HG02970 (cell line): ENCODE data around the gene LYPD5.
A peak's percentile ranks its signal among the peaks of the same experiment; 100 is the strongest.
"Not testable (repeated sequence)": the region's sequence is repeated elsewhere in the genome, so short reads cannot be mapped to it uniquely, and the experiment has no call there.

Experiments used
- ATAC-seq: cut with Tn5 transposase; IDR thresholded peaks from one replicate; pipeline ENCODE4 v1.9.1; 2021; ENCODE audit warnings: mild to moderate bottlenecking, moderate library complexity, moderate number of reproducible peaks; ENCODE audit not compliant: unreplicated experiment, low FRiP score

Gene LYPD5

DNA sequence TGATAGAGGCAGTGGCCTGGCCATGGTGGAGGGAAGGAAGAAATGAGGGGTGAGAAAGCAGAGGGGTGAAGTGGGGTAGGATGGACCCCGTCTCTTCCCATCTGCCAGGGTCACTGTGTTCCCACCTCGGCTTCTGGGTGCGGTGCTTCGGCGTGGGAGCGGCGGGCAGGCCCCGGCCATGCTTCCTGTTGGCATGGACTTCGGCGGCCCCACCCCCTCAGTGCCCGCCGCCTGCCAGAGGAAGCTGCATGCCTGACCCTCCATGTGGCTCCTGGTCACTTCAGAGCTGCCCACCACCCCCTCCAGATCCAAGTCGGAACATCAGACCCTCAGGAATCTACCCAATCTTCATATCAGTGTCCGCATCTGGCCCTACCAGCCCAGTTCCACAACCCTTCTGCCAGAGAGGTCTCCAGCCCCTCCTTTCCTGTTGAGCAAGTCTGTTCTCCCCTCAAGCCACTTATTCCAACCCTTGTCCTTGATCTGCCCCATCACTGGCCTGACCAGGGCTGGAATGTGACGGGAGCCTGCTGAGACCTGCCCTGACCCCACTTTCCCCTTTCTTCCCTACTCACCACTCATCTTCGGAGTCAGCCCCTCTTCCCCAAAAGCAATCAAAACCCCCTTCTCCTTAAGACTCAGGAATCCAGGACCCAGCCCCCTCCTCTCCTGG lies 23.0 kb downstream of the LYPD5 start:
- no peak for ATAC-seq

DNA sequence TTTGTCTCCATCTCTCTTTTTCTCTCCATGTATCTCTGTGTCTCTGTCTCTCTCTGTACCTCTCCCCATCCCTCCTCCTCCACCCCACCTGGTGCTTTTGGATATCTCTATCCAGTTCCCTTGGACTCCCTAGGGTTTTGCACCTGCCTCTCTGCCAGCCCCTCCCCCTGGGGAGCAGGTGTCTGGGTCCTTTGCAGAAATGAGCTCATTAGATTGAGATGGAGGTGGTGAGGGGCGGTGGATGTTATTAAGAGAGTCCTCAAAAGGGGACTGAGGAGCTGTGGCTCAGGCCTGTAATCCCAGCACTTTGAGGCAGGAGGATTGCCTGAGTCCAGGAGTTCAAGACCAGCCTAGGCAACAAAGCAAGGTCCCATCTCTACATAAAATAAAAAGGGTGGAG lies 23.6 kb downstream of the LYPD5 start:
- no peak for ATAC-seq

DNA sequence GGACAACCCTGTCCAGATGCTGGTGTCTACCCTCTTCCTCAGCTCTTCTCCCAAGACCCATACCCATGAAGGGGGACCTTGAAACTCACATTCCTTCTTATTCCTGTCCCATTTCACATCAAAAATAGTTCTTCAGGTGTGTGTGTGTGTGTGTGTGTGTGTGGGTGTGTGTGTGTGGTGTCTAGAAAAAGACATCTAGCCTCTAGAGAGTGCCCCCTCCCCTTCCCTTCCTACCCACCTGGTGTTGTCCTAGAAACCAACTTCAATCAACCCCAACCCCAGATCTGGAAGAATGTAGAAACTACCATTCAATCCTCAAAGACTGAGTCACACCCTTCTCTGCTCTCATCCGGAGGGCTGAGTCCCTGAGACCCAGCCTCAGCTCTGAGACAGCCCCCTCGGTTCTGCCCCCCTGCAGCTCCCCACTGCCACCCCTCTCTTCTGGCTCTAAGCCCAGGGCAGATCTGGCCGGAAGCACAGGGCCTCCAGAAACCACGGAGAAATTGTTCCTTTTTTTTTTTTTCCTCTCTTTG lies 25.0 kb downstream of the LYPD5 start:
- ATAC-seq, result no peak

DNA sequence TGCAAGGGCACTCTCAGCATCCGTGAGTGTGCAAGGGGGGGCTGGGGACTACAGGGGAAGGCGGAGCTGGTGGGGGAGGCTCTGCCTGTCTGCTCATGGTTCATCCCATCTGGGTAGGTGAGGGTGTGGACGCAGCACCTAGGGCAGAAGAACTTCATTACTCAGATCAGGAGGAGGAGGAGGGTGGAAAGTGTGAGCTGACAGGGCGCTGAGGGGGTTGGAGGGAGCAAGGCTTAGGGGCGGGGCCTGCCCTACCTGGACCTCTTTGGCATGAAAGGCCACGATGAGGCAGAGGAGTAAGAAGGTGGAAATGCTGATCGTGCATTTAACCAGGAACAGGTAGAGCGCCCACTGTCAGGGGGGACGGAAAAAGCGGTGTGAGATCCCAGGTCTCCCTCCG lies 26.0 kb downstream of the LYPD5 start:
- no peak for ATAC-seq

DNA sequence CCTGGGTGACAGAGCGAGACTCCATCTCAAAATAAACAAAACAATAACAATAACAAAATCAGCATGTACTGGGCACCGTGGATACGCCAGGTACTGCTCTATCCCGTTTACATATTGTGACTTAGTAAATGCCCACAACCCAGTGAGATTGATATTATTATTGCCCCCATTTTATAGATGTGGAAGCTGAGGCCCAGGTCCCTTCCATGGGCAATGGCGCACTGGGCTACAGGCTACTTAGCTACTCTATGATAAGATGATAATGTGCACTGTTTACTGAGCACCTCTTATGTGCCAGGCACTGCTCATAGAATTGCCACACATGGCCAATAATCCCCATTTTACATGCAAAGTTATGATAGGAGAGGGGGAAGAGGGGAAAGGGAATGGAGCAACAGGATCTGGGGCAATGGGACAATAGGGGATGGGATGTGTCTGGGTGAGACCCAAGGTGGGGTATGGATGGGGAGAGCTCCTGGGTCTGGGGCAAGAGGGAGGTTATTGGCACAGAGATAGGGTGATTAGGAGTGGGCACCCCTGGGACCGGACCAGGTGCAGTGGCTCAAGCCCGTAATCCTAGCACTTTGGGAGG lies 26.9 kb downstream of the LYPD5 start:
- no peak for ATAC-seq

DNA sequence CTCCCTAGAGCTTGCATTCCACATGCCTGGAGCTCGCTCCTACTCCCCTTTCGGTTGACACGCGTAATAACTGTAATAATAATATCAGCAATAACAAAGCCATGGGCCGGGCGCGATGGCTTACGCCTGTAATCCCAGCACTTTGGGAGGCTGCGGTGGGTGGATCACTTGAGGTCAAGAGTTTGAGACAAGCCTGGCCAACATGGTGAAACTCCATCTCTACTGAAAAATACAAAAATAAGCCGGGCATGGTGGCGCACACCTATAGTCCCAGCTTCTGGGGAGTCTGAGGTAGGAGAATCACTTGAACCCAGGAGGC lies 27.3 kb downstream of the LYPD5 start:
- not testable (repeated sequence) for ATAC-seq

DNA sequence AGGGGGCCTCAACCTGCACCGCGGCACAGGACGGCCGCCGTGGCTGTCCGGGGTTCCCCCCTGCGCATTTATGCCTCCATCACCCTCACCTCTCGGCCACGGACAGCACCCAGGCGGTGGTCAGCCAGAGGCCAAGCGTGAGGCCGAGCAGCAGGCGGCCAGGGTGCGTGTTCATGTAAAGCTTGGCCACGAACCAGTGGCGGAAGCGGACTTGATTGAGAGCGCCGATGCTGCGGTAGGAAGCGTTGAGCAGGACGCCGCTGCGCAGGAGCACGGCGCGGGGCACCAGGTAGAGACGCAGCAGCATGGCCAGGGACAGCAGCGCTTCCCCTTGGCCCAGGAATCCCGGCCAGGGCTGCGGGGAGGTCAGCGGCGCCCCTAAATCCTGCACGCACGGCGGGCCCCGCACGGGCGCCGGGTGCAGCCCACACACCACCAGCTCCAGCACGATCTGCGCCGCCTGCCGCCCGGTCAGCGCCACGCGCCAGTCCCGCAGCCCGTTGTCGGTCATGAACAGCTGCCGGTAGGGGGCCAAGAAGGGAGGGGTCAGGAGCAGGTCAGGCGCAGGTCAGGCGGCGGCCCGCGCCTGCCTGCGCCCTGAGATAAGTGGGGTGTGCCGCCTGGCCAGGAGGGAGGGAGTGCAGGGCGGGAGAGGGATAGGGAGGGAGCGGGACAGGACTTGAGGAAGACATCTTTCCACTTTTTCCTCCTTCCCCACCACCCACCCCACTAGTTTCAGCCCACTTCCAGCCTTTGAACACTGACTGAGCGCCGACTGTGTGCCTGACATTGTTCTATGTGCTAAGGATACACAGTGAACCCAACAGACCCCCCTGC lies 27.9 kb downstream of the LYPD5 start:
- ATAC-seq, result no peak

DNA sequence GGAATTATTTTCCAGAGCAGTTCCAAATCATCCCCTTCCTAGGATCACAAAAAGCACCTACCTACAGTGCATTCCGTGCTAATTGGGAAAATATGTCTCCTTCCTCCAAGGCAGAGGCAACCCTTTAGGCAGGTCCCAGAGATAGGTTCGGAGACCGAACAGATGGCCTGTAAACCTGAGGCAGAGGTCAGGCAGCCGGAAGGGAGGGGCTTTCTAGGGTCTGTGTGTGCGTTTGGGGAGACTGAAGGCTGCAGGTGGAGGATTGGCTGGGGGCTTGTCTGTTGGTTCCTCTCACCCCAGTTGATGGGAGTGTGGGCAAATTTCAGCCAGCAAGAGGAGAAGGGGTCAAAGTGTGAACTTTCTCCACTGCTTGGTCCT lies 28.5 kb downstream of the LYPD5 start:
- no peak for ATAC-seq

DNA sequence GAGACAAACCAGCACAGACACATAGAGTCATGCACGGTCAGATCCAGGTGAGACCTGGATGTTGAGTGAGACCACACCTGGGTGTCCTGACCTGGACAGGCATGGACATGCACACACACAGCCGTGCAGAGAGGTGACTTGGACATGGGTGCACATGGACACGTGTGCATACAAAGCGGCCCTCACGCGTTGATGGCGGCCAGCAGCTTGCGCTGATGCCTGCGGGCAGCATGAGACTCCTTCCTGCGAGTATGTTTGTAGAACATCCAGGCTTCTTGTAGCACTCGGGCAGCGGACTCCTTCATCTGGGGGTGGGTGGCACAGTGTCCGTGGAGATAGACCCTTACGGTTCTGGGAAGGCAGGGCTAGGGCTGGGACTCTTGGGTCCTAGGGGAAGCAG lies 33.0 kb downstream of the LYPD5 start:
- ATAC-seq, result no peak

DNA sequence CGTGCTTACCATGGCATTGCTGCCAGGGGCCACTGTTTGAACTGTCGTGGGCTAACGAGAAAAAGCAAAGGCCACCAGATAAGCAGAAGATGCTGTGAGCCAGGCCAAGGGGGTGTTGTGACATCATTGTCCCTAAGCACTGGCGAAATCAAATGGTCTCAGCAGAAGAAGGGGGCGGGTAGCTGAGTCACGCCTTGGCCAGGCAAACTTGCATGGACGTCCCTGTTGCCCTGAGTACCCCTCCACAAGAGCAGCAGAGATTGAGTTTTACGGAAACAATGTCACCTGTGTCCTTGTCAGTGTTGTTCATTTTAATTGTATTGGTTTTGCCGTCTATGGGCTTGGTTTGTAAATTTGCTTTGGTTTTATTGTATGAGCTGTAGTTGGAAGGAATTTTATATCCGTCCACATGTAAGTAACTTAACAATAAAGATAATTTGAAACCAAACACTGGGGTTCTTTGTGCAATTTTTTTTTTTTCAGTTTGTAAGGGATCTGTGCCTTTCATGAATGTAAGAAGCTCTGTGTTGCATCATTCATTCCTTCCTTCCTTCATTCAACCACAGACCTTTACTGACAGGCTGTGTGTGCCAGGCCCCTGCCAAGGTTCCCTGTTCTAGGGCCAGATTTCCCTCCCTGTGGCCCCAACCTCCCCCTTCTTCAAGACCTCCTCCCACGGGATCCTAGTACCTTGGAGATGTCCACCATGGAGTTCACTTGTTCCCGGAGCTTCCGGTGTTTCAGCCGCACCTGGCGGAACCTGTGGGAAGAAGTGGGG lies 33.8 kb downstream of the LYPD5 start:
- ATAC-seq, result no peak

DNA sequence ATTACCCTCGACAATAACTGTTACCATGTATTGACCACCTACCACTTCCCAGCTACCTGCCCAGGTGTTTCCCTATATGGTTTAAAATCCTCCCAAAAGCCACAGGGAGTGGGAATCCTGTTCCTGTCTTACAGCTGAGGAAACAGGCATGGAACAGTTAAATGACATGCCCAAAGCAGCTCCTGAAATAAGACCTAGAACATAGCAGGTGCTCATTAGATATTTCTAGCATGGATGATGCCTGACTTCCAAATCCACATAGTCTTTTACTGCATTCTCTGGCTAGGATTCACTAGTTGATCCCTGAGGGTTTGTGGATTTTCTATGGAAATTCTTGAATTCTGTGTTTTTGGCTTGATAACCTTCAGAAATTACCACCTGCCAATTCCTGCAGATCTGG lies 34.4 kb downstream of the LYPD5 start:
- no peak for ATAC-seq

DNA sequence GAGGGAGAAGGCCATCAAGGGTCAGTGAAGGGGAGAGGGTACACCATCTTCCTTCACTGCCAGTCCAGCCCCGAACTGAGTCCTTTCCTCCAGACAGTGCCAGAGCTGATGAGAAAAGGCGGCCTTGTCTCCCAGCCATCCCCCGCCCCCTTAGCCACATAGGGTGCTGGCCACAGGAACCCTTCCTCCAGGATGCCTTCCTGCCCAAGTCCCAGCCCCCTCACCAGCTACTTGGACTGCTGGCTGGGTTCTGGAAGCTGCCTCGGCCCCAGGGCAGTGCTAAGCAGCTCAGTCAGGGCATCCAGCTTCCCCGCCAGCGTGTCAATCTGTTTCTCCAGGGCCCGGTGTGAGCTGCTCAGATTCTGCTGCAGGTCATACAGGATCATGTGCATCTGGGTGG lies 34.9 kb downstream of the LYPD5 start:
- no peak for ATAC-seq

DNA sequence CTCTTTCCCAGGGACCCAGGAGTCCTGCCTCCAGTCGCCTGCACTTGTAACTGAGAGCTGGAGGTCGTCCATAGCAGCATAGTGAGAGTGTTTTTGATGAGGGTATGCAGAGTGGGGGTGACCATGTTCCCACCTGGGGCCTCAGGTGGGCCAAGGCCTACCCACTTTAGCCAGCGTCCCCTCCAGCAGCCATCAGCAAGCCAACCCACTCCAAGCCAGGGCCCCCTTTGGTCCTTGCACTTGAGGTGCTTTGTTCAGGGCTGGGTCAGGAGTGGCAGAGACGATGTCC lies 35.5 kb downstream of the LYPD5 start:
- no peak for ATAC-seq

DNA sequence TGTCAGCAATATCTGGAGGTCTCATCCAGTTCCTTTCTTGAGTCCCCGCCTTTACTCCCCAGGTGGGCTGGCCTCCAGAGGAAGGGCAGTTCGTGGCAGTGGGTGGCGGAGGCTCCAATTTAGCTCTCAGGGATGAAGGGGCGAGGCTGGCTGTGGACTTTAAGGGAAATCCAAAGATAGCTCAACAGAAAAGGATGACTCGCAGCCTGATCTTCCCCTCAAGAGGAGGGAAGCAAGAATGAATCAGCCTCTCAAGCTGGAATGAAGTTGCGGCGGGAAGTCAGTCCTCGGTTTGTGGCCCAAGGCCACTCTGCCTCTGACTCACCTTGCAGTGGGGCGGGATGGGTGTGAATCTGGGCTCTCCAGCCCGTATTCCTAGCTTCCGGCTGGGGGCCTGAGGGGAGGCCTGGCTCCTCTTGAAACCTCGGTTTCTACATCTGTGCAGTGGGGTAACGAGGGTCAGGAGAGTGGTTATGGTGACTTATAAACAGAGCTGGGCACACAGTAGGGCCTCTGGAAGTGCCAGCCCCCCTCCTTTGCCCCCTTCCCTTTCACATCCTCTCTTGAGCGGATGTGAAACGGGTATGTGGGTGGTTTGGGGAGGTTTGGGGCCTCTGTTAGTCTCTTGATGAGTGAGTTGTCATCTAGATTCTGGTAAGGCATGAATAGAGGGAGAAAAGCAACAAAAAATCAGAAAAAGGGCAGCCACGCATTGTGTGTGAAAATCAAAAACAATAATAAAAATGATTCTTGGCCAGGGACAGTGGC lies 37.0 kb downstream of the LYPD5 start:
- peak; percentile 56 for ATAC-seq

DNA sequence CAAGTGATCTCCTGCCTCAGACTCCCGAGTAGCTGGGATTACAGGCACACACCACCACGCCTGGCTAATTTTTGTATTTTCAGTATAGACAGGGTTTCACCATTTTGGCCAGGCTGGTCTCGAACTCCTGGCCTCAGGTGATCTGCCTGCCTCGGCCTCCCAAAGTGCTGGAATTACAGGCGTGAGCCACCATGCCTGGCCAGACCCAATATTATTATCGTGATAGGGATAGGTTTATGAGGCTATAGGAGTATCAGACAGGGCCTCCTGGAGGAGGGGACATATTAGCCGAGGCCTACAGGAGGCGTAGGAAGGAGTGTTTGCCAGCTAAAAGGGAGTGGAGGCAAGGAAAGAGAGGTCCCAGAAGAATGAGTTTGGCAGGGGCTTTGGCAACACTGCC lies 37.6 kb downstream of the LYPD5 start:
- ATAC-seq, result not testable (repeated sequence)

DNA sequence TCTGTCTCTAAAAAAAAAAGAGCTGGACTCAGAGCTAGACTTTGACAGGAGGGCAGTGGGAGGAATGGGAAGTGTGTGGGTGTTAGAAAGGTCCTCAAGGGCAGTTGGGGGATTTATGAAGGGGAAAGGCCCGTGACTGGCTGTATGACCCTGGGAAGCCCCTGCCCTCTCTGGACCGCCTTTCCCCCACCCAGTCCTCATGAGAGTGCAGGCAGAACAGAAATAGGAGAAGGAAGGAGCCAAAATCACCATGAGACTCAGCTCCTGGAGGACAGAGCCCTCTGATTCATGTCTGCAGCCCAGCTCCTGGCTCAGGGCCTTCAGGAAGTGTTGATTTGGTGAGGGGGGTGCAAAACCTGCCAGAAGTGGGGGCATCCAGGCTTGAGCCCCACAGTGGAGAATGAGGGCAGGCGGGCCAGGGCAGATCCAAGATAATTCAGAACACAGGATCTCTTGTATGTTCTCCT lies 38.7 kb downstream of the LYPD5 start:
- ATAC-seq, result no peak

DNA sequence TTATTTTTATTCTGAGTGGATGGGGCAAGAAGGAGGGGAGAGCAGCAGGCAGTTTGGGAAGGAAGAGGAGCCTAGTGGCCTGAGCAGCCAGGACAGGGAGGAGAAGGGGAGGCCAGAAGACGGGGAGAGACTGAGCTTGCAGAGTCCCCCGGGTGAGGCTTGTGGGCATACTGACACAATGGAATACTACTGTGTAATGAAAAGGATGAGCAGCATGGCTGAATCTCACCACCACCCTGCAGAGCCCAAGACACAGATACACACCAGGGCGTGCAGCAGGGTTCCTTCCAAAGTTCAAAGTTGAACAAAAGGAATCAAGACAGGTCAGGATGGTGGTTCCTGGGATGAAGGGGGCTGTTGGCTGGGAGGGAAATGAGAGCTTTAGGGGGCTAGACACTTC lies 39.4 kb downstream of the LYPD5 start:
- no peak for ATAC-seq

DNA sequence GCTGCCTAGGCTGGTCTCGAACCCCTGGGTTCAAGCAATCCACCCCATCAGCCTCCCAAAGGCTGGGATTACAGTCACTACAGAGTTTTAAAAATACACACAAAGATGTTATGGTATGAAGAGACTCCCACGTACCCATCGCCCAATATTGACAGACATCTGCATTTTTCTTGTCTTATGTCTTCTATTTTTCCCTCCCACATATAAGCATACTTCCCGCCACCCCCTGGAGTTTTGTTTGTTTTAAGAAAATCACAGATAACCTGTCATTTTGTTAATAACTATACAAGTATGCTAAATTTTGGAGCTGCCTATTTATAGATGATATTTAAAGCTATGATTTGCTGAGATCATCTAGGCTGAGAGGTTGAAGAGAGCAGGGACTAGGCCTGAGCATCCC lies 41.3 kb downstream of the LYPD5 start:
- ATAC-seq, result no peak

DNA sequence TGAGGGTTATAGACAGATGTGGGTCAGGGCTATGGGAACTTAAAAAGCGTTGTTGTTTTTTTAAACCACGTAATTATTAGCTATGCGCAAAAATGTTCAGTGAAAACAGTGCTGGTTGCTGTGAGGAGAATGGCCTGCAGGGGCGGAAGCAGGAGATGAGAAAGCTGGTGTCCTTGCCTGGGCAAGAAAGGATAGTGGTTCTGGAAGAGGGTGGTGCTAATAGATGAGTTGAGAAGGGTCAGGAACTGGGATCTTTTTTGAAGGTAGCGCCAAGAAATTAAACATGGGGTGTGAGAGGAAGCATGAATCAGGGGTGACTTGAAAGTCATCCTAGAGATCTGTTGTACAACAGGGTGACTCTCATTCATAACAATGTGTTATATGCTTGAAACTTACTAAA lies 42.7 kb downstream of the LYPD5 start:
- no peak for ATAC-seq

DNA sequence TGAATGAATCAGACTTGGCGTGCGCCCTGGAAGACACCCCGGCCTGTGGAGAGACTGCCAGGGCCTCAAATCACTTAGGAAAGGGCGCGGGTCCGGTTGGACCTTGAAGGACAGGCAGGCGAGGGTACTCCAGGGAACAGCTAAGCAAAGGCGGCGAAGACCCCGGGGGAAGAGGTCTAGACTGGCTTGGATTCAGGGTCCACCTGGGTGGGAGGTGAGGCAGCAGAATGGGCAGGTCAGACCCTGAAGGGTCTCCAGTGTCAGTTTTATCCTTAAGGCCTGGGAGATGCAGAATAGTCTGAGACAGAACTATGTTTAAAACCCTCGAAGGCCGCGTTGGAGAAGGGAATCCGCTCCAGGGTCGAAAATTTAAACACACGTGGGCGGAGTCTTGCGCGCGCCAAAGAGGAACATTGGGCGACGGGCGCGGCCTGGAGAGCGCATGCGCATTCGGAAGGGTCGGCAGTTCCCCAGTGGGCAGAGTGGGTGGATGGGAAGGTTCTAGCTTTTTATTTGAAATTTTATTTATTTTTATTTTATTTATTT lies 46.9 kb downstream of the LYPD5 start:
- ATAC-seq, result peak; percentile 23
